Measurements from ENCODE around the gene STOML2.
A peak's percentile ranks its signal among the peaks of the same experiment; 100 is the strongest.

The STOML2 gene

DNA sequence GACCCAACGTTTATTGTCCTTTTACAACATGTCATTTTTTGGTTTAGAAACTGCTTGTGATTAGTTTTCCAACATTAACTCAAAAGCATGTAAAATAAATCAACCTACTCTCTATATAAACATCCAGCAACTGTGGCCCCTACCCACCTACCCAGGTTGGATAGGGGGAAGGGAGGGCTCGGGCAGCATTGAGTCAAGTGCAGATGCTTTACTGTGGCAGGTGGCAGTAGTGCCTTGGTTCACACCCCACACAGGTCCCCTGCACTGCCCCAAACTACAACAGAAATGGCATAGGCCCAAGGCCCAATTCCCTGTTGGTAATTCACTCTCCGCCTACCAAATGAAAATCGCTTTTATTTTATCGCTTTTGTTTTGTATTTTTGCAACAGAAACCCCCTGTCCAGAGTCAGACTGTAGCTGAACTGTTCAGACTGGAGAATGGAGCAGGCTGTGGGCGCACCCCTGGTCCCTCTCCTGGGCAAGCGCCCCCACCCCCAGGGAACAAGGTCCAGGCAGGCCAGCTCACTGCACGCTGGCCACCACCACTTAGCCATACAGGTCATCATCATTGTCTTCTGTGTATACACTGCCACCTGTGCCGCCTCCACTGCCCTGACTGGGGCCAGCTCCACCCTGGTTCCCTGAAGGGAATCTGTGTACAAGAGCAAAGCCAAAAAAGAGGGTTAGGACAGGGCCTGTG is 46.2 kb downstream of the STOML2 start:
- DNase-seq (ENCODE audit: low spot score), result no peak

DNA sequence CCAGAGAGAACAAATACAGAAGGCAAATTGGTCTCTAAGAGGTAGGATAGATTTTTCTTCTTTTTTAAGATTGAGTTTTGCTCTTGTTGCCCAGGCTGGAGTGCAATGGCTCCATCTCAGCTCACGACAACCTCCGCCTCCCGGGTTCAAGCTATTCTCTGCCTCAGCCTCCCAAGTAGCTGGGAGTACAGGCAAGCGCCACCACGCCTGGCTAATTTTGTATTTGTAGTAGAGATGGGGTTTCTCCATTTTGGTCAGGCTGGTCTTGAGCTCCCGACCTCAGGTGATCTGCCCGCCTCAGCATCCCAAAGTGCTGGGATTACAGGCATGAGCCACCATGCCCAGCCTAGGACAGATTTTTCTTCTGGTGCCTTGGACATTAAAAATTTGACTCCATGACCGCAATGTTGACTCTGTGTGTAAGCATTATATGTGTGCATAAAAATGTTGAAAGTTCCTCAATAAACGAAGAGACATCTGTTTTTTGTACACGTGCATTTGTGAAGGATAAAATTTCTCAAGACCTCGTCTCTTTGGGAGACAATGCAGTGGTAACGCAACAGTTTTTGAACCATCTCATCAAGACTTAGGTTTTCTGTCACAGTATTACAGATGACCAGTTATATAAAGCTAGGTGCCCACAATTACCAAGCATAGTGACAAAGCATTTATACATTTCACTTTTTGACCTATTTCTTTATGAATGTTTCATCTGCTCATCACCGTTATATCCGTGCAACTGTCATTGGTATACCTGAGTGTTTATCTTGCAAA is 47.9 kb downstream of the STOML2 start:
- TF ChIP-seq, protein P1, sequence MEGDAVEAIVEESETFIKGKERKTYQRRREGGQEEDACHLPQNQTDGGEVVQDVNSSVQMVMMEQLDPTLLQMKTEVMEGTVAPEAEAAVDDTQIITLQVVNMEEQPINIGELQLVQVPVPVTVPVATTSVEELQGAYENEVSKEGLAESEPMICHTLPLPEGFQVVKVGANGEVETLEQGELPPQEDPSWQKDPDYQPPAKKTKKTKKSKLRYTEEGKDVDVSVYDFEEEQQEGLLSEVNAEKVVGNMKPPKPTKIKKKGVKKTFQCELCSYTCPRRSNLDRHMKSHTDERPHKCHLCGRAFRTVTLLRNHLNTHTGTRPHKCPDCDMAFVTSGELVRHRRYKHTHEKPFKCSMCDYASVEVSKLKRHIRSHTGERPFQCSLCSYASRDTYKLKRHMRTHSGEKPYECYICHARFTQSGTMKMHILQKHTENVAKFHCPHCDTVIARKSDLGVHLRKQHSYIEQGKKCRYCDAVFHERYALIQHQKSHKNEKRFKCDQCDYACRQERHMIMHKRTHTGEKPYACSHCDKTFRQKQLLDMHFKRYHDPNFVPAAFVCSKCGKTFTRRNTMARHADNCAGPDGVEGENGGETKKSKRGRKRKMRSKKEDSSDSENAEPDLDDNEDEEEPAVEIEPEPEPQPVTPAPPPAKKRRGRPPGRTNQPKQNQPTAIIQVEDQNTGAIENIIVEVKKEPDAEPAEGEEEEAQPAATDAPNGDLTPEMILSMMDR (IDR thresholded peaks at IDR 0.05; ENCODE audit: extremely low read depth, missing control alignments), result no peak
- no peak for DNase-seq (ENCODE audit: low spot score)

More for the DNA sequence above, 46.2 kb downstream of the STOML2 start:
- TF ChIP-seq, protein P1 (IDR thresholded peaks at IDR 0.05; ENCODE audit: extremely low read depth, missing control alignments), result no peak

DNA sequence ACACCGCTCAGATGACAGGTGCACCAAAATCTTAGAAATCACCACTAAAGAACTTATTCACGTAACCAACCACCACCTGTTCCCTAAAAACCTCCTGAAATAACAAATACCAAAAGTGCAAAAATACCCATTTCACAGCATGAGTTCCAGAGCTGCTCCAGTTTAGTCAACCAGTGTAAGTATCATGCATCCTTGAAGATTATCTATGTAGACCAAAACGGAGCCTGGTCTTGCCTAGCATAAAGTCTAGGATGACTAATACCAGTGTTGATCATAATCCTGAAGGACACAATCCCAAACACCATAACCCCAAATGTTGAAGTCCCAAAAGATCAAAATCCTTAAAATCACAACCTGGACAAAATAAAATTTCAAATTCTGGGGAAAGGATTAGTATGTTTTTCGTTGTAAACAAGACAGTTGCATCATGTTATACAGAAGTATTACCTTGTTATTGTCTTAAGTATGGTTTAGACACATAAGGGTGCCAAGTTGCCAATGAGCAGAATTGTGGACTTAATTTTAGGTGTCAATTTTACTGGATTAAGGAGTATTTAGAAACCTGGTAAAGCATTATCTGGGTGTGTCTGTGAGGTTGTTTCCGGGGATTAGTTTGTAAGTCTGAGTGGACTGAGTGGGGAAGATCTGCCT is 48.6 kb downstream of the STOML2 start:
- DNase-seq (ENCODE audit: low spot score), result no peak
- TF ChIP-seq, protein P1 (IDR thresholded peaks at IDR 0.05; ENCODE audit: extremely low read depth, missing control alignments), result no peak

DNA sequence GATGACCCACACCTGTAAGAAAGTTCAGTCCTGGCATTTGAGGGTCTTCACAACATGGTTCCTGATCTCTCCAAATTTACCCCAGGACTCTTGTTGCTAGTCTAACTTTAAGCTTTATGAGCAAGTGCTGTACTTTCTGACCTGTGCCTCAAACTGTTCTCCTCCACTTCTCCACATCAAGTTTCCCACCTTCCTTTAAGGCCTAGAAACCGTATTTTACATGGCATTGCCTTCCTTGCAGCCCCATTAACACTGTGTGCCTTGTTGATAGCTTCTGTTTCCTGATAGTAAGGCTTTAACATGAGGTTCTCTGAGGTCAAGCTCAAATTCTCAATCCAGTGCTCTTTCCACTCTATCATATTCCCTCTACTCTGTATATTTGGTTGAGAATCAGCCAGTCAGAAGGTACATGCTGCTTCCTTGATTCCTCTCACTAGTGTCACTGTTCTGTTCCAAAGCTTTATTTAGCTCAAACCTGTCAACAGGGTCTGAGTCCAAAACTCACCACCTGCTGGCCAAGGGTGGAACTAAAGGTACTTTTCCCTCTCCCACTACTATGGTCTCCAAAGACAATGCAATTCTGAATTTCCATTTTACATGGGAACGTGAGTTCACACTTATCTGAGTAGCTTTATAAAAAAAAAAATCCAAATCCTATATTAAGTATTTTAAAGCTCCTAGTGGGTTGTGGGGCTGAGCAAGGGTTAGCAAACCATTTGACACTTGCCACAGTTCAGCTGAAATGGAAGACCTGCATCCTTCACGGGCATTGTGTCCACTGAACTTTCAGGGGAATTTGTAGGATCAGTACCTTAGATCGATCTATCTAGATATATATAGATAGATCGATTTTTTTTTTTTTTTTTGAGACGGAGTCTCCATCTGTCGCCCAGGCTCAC is 51.6 kb downstream of the STOML2 start:
- TF ChIP-seq, protein P1 (IDR thresholded peaks at IDR 0.05; ENCODE audit: extremely low read depth, missing control alignments), result peak; percentile 52
- DNase-seq (ENCODE audit: low spot score), result peak; percentile 61

Data from GM20000 (cell line).